Keratinocyte (primary cell): ENCODE measurements around the gene PDK1. TPM values are rescaled to one million over a fixed set of nuclear protein-coding genes. Genes with fewer than 3 reads are reported as not detected.
"Not testable (repeated sequence)": the region's sequence is repeated elsewhere in the genome, so short reads cannot be mapped to it uniquely, and the experiment has no call there.

ENCODE experiments used
- DNase-seq: peaks from one replicate; pipeline ENCODE4 v3.0.0-alpha.2; 2011; ENCODE audit warnings: low read depth, missing footprints, low spot score
- FAIRE-seq: peaks from 2 replicates; lab custom pipeline; 2011; peaks lifted over from hg19 to GRCh38; lab: Jason Lieb, UNC
- H2AFZ ChIP-seq: 2 replicates; pipeline ENCODE4 v1.6.0; 2012; ENCODE audit warnings: low read length, control low read depth, inconsistent platforms; ENCODE audit not compliant: control insufficient read depth
- H3K27ac ChIP-seq: 2 replicates; pipeline ENCODE4 v1.5.1; 2011; ENCODE audit warnings: low read length; ENCODE audit not compliant: control insufficient read depth, insufficient read depth
- H3K27me3 ChIP-seq: 3 replicates; pipeline ENCODE4 v1.6.0; 2011; ENCODE audit warnings: low read length; ENCODE audit not compliant: control insufficient read depth, insufficient read depth; ENCODE audit errors: extremely low read depth
- H3K36me3 ChIP-seq, 2 experiments: 2 replicates in 1 of 2; 3 replicates in 1 of 2; pipeline ENCODE4 v1.5.1; 2011; ENCODE audit warnings: low read length in 2 of 2, mild to moderate bottlenecking in 1 of 2; ENCODE audit not compliant: control insufficient read depth in 2 of 2, insufficient read depth in 2 of 2; ENCODE audit errors: extremely low read depth in 1 of 2
- H3K4me1 ChIP-seq: 3 replicates; pipeline ENCODE4 v1.5.1; 2011; ENCODE audit warnings: low read length; ENCODE audit not compliant: control insufficient read depth, insufficient read depth; ENCODE audit errors: extremely low read depth
- H3K4me2 ChIP-seq: 3 replicates; pipeline ENCODE4 v1.6.0; 2011; ENCODE audit warnings: low read depth, low read length; ENCODE audit not compliant: control insufficient read depth, insufficient read depth; ENCODE audit errors: extremely low read depth
- H3K4me3 ChIP-seq, 3 experiments: fragments of 200-600 bp in 1 of 3; sonication (generic) in 1 of 3; 2 replicates in 2 of 3; 3 replicates in 1 of 3; pipeline ENCODE4 v1.5.1; 2011 to 2016; ENCODE audit warnings: low read length in 3 of 3, mild to moderate bottlenecking in 3 of 3, control low read depth in 2 of 3, inconsistent platforms in 1 of 3, low read depth in 1 of 3, mixed read lengths in 1 of 3, mixed run types in 1 of 3, moderate library complexity in 1 of 3; ENCODE audit not compliant: control insufficient read depth in 2 of 3, insufficient read depth in 2 of 3; ENCODE audit errors: extremely low read depth in 1 of 3
- H3K79me2 ChIP-seq: 2 replicates; pipeline ENCODE4 v1.6.0; 2012; ENCODE audit warnings: low read length; ENCODE audit not compliant: control insufficient read depth, insufficient read depth
- H3K9ac ChIP-seq: 3 replicates; pipeline ENCODE4 v1.6.0; 2011; ENCODE audit warnings: low read length; ENCODE audit not compliant: control insufficient read depth, insufficient read depth; ENCODE audit errors: extremely low read depth
- H3K9me1 ChIP-seq: 3 replicates; pipeline ENCODE4 v1.6.0; 2011; ENCODE audit warnings: low read length; ENCODE audit not compliant: control insufficient read depth, insufficient read depth; ENCODE audit errors: extremely low read depth
- H3K9me3 ChIP-seq: 2 replicates; pipeline ENCODE4 v1.5.1; 2012; ENCODE audit warnings: low read depth, low read length; ENCODE audit not compliant: control insufficient read depth
- H4K20me1 ChIP-seq: 3 replicates; pipeline ENCODE4 v1.6.0; 2011; ENCODE audit warnings: low read length; ENCODE audit not compliant: control insufficient read depth, insufficient read depth; ENCODE audit errors: extremely low read depth
- EZH2 ChIP-seq: IDR thresholded peaks from one replicate; pipeline ENCODE4 v1.6.1; 2012; ENCODE audit warnings: inconsistent platforms, mild to moderate bottlenecking, low read length, moderate library complexity
- dilution Hi-C: fragments of 300-500 bp; cut with MboI; formaldehyde crosslinking; loops from one replicate; pipeline ENCODE4 v1.7.0; 2020; ENCODE audit warnings: low sequenced_read_pairs; ENCODE audit not compliant: extremely low pct_ligation_motif_present
- polyA plus RNA-seq, 5 experiments: library from polyadenylated mRNA; depleted of rRNA in 3 of 5; stranded (reverse) in 3 of 5; stranded (forward) in 1 of 5; unstranded in 1 of 5; fragments of >200 nt; gene quantifications; 1 replicate in 1 of 5; 2 replicates in 3 of 5; 3 replicates in 1 of 5; pipeline versions ENCODE4 v1.2.1 to v1.2.3, GENCODE V29; 2011 to 2012; ENCODE audit warnings: missing spikeins in 2 of 5, low read depth in 1 of 5, low replicate concordance in 1 of 5
- TF ChIP-seq, protein P1 (sequence below), 3 experiments: IDR thresholded peaks in 1 of 3; conservative IDR thresholded peaks in 1 of 3; optimal IDR thresholded peaks in 1 of 3; 2 replicates in 2 of 3; 3 replicates in 1 of 3; pipeline versions ENCODE3 to v1.5.1; 2011; ENCODE audit warnings: low read length in 3 of 3, mild to moderate bottlenecking in 3 of 3, moderate library complexity in 2 of 3, control low read depth in 1 of 3, inconsistent platforms in 1 of 3; ENCODE audit not compliant: insufficient read depth in 2 of 3; ENCODE audit errors: extremely low read depth in 1 of 3

Gene PDK1
- polyA plus RNA-seq, 1 donor (not counting 4 experiments of a cell fraction or from before 2014, with no cell fraction given), result 29.2 TPM

- H3K9ac ChIP-seq, result no peak overlapping the region
- peaks cover 9 to 18% of the 10 kb centered on the region in 2 experiments for H3K36me3 ChIP-seq
- no peaks in the 10 kb centered on the region for H3K4me1 ChIP-seq
- no peak overlapping the region for H3K27ac ChIP-seq
- no peak overlapping the region for H2AFZ ChIP-seq
- DNase-seq (no peak), FAIRE-seq (no peak)
- no peaks in the 10 kb centered on the region for H3K9me1 ChIP-seq
- dilution Hi-C loops, result no loop called here
- H3K79me2 ChIP-seq, result peaks cover 3% of the 10 kb centered on the region
- H3K4me3 ChIP-seq, result no peak overlapping the region
- H3K4me2 ChIP-seq, result no peak overlapping the region
- TF ChIP-seq, protein P1, sequence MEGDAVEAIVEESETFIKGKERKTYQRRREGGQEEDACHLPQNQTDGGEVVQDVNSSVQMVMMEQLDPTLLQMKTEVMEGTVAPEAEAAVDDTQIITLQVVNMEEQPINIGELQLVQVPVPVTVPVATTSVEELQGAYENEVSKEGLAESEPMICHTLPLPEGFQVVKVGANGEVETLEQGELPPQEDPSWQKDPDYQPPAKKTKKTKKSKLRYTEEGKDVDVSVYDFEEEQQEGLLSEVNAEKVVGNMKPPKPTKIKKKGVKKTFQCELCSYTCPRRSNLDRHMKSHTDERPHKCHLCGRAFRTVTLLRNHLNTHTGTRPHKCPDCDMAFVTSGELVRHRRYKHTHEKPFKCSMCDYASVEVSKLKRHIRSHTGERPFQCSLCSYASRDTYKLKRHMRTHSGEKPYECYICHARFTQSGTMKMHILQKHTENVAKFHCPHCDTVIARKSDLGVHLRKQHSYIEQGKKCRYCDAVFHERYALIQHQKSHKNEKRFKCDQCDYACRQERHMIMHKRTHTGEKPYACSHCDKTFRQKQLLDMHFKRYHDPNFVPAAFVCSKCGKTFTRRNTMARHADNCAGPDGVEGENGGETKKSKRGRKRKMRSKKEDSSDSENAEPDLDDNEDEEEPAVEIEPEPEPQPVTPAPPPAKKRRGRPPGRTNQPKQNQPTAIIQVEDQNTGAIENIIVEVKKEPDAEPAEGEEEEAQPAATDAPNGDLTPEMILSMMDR (optimal IDR thresholded peaks at IDR 0.05 in 1 of 3, IDR thresholded peaks at IDR 0.05 in 1 of 3, conservative IDR thresholded peaks at IDR 0.05 in 1 of 3; ENCODE audit: extremely low read depth in 1 of 3, insufficient read depth in 2 of 3, low read length in 3 of 3), result no peak
- TF ChIP-seq EZH2, result no peak
- no peaks in the 10 kb centered on the region for H3K9me3 ChIP-seq
- H3K27me3 ChIP-seq, result no peaks in the 10 kb centered on the region
- H4K20me1 ChIP-seq, result no peaks in the 10 kb centered on the region
These were observed 26.8 kb downstream of the PDK1 start for GRCh38 chr2:172582656-172583055.

- Histone ChIP-seq H4K20me1 (no peaks in the 10 kb centered on the region), H3K4me2 (no peak overlapping the region), H3K27me3 (no peaks in the 10 kb centered on the region), H3K27ac (no peak overlapping the region), H3K9ac (no peak overlapping the region), H2AFZ (no peak overlapping the region), H3K9me1 (no peaks in the 10 kb centered on the region), H3K79me2 (no peaks in the 10 kb centered on the region), H3K36me3 (peaks cover 15 to 22% of the 10 kb centered on the region in 2 experiments), H3K4me3 (no peak overlapping the region), H3K9me3 (no peaks in the 10 kb centered on the region), H3K4me1 (no peaks in the 10 kb centered on the region)
- dilution Hi-C loops, result no loop called here
- no peak for DNase-seq
- no peak for TF ChIP-seq EZH2
- TF ChIP-seq, protein P1 (optimal IDR thresholded peaks at IDR 0.05 in 1 of 3, IDR thresholded peaks at IDR 0.05 in 1 of 3, conservative IDR thresholded peaks at IDR 0.05 in 1 of 3; ENCODE audit: extremely low read depth in 1 of 3, insufficient read depth in 2 of 3, low read length in 3 of 3), result no peak
- no peak for FAIRE-seq
These were observed 30.5 kb downstream of the PDK1 start for GRCh38 chr2:172586245-172586891.

- FAIRE-seq, H3K27me3 ChIP-seq, H3K9me1 ChIP-seq, H4K20me1 ChIP-seq, H3K9me3 ChIP-seq, H3K79me2 ChIP-seq, H3K27ac ChIP-seq, dilution Hi-C loops, H2AFZ ChIP-seq, H3K4me3 ChIP-seq, H3K4me2 ChIP-seq, H3K9ac ChIP-seq, DNase-seq, H3K4me1 ChIP-seq: not testable (repeated sequence)
- H3K36me3 ChIP-seq, result peaks cover 11 to 22% of the 10 kb centered on the region in 2 experiments
These were observed 31.3 kb downstream of the PDK1 start for GRCh38 chr2:172587231-172587630.
